Cardiac fibroblast (primary cell): Measurements from ENCODE around the gene ANGPT4.

Experiments
- DNase-seq, 2 donors: peaks; one replicate each; pipeline versions ENCODE4 v3.0.0 to v3.0.0-alpha.2; 2010; ENCODE audit warnings: low read depth in 2 of 2
- H3K4me3 ChIP-seq, 2 donors: replicated peaks in 1 of 2; 1 replicate in 1 of 2; 2 replicates in 1 of 2; pipeline ENCODE4 v1.5.1; 2011; ENCODE audit warnings: low read depth in 2 of 2, low read length in 2 of 2, mild to moderate bottlenecking in 2 of 2, moderate library complexity in 1 of 2
- CTCF ChIP-seq: IDR thresholded peaks from one replicate; pipeline ENCODE4 v1.5.1; 2011; ENCODE audit warnings: low read depth, mild to moderate bottlenecking, low read length, inconsistent platforms

Gene ANGPT4

GRCh38 chr20:888057-888456, 28.1 kb downstream of the ANGPT4 start:
- no peak overlapping the region for H3K4me3 ChIP-seq
- DNase-seq: no peak
- TF ChIP-seq CTCF: no peak

DNA sequence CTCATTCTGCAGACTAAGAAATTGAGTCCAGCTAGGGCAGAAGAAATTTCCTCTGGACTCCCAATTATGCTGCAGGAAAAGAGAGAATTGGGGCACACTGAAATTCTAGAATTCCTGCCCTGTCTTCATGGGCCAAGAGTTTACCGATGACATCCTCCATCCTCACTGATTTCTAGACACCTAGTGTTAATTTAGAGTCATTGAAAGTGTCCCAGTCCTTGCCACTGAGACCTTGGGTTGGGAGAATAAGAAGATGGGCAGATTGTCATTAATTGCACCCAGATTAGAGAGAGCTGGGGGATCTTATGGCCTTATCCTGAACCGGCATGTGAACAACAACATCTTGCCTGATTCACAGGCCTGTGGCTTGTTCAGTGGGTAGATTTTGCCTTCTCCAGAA, 29.0 kb downstream of the ANGPT4 start:
- no peak for DNase-seq
- no peak for TF ChIP-seq CTCF
- no peak overlapping the region for H3K4me3 ChIP-seq

- TF ChIP-seq CTCF: no peak
- no peak overlapping the region for H3K4me3 ChIP-seq
- DNase-seq: peak; percentile 49 to 50
Measured at GRCh38 chr20:884983-885952, 30.9 kb downstream of the ANGPT4 start.

GRCh38 chr20:881783-882144, 34.4 kb downstream of the ANGPT4 start:
- H3K4me3 ChIP-seq: no peak overlapping the region
- DNase-seq: no peak
- no peak for TF ChIP-seq CTCF

DNA sequence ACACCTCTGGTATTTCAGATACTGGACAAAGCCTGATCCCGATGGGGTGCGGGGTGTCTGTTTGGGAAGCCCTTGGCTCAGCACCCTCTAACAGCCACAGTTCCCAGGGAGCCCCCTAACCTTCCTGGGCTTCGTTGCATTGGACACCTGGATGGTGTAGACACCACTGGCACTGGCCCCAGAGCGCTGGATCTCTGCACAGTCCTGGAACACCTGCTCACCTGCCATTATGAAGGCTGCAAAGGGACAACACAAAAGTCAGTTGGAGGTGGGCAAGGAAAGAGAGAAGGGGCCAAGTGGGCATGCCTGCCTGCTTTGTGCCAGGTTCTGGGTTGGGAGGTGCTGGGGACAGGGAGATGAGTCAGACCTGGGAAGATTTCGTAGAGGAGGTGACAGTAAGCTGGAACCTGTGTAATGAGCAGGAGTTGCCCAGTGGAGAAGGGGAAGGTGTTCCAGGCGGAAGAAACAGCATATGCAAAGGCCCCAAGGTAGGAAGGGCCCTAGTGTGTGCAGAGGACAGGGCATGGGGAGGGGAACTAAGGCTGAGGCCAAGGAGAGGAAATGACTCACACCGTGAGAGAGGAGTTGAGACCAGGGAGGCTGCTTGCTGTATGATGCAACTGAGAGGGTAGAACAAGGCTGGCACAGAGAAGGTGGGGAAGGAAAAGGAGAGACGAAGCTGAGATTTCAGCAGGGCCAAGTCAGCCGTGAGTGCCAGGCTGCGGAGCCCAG, 34.9 kb downstream of the ANGPT4 start:
- TF ChIP-seq CTCF: no peak
- H3K4me3 ChIP-seq: no peak overlapping the region
- peak; percentile 52 to 72 for DNase-seq

DNA sequence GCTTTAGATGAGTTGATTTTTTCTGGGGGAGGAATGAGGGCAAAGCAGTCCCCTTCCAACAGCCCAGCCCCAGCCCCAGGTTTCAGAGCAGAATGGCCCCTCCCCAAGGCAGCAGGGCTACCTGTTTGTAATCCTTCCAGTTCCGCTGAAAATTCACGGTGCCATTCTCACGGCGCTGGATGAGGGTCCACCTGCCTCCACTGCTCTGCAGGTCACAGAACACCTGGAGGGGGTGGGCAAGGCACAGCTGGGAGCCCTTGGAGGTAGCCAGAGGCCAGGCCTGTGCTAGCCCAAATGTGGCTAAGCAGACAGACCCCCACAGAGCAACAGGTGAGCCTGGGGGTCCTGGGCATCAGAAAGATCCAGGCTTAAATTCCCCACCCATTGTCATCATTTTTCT, 36.5 kb downstream of the ANGPT4 start:
- DNase-seq: no peak
- TF ChIP-seq CTCF: no peak
- no peak overlapping the region for H3K4me3 ChIP-seq
